Astrocyte of the spinal cord (primary cell): ENCODE results near the gene REEP5.
"Not testable (repeated sequence)": the region's sequence is repeated elsewhere in the genome, so short reads cannot be mapped to it uniquely, and the experiment has no call there.

Source experiments
- DNase-seq: peaks from one replicate; pipeline ENCODE4 v3.0.0; 2011; ENCODE audit warnings: low read depth, low spot score
- H3K4me3 ChIP-seq: 2 replicates; pipeline ENCODE4 v1.5.1; 2011; ENCODE audit warnings: low read depth, mild to moderate bottlenecking, low read length, moderate library complexity
- CTCF ChIP-seq: IDR thresholded peaks from 2 replicates; pipeline ENCODE4 v1.5.1; 2012; ENCODE audit warnings: low read depth, mild to moderate bottlenecking, low read length, inconsistent platforms
- in situ Hi-C: cut with HindIII; loops from 2 replicates; pipeline ENCODE4 v1.10.0; 2017; ENCODE audit warnings: low sequenced_read_pairs

Gene REEP5

DNA sequence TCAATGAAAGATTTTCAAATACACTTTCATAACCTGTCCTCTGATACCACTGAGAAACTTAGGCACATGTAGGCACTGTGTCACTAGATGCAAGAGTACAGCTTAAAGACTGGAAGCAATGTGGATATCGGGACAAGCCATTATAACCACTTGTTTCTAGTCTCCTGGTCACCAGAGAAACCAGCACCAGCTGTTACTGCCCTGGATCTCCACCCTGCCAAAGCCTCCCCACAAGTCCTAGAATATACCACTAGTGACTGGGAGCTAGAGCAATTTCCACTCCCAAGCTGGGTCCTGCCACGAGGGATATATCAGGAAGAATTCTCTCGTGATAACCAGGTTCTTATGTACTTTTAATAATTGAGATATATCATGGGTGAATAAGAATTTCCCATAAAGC, 19.5 kb downstream of the REEP5 start:
- no peak for DNase-seq
- in situ Hi-C loops = no loop called here
- H3K4me3 ChIP-seq = no peak overlapping the region
- no peak for TF ChIP-seq CTCF

DNA sequence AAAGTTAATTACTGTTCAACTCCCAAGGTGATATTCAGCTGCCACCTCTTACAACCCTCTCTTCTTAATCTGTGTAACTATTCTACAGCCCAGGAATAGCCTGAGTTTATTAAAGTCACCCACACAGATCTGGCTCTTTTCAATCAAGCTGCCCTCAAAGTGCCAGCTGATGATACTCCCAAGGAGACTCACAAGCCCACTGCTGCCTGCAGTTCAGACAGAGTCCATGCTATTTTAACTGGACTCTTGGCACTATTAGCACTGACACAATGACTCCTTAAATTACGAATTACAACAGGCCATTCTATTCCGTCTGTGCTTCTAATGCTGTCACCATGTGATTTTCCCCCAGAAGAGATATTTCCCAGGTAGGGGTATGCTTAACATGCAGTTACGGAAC, 26.3 kb downstream of the REEP5 start:
- in situ Hi-C loops = no loop called here
- no peak overlapping the region for H3K4me3 ChIP-seq
- TF ChIP-seq CTCF = no peak
- DNase-seq = no peak

DNA sequence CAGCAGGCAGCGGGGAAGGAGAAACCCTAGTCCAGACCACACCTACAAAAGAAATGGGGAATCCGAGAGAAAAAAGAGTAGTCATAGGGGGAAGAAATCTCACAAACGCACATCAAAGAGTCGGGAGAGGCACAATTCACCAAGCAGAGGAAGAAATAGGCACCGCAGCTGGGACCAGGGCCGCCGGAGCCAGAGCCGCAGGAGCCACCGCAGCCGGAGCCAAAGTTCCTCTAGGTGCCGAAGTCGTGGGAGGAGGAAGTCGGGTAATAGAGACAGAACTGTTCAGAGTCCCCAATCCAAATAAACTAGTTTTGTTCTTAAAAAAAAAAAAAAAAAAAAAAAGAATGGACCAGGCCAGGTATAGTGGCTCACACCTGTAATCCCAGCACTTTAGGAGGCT, 29.3 kb downstream of the REEP5 start:
- H3K4me3 ChIP-seq = no peak overlapping the region
- TF ChIP-seq CTCF = no peak

DNA sequence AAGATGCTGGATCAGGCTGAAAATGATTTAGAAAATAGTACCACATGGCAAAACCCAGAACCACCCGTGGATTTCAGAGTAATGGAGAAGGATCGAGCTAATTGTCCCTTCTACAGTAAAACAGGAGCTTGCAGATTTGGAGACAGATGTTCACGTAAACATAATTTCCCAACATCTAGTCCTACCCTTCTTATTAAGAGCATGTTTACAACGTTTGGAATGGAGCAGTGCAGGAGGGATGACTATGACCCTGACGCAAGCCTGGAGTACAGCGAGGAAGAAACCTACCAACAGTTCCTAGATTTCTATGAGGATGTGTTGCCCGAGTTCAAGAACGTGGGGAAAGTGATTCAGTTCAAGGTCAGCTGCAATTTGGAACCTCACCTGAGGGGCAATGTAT, 30.0 kb downstream of the REEP5 start:
- H3K4me3 ChIP-seq, in situ Hi-C loops, DNase-seq: not testable (repeated sequence)

More for the DNA sequence above, 29.3 kb downstream of the REEP5 start:
- in situ Hi-C loops = no loop called here
- DNase-seq = no peak

GRCh38 chr5:112886975-112887374, 35.1 kb downstream of the REEP5 start:
- in situ Hi-C loops = no loop called here
- no peak for DNase-seq
- H3K4me3 ChIP-seq = no peak overlapping the region
- no peak for TF ChIP-seq CTCF

DNA sequence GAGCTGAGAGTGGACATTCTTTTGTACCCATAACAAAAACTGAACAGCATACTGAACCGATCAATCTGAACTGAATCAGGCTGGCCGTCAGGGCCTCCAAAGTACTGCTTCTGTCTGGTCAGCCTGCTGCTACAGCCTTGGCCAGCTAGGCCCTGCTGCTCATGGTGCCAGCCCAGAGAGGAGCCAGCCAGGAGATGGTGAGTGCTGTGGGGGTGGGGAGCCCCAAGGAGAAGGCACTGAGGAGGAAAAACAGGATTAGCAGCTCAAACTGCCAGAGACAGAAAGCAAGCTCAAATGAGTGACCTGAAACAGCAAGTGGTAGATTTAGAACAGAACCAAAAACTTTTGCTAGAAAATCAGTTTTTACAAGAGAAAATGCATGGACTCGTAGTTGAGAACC, 37.0 kb downstream of the REEP5 start:
- in situ Hi-C loops = no loop called here
- DNase-seq = no peak
- no peak overlapping the region for H3K4me3 ChIP-seq
- no peak for TF ChIP-seq CTCF

- in situ Hi-C loops = no loop called here
- no peak for TF ChIP-seq CTCF
- no peak for DNase-seq
- H3K4me3 ChIP-seq = no peak overlapping the region
Measured at GRCh38 chr5:112883192-112883591, 38.8 kb downstream of the REEP5 start.
